Trophoblast cell (in vitro differentiated cells and primary cell): Measurements from ENCODE around the gene ZBED5.
"Not testable (repeated sequence)": the region's sequence is repeated elsewhere in the genome, so short reads cannot be mapped to it uniquely, and the experiment has no call there.

Experiments used
- DNase-seq, 2 donors: peaks; one replicate each; pipeline ENCODE4 v3.0.0-alpha.2; 2016
- H2AFZ ChIP-seq: 2 replicates; pipeline ENCODE4 v1.6.1; 2013; ENCODE audit warnings: low read length, moderate library complexity, mild to moderate bottlenecking; ENCODE audit not compliant: insufficient read depth, poor library complexity
- H2AK5ac ChIP-seq: 2 replicates; pipeline ENCODE4 v1.6.1; 2013; ENCODE audit warnings: mild to moderate bottlenecking, low read length
- H2BK120ac ChIP-seq: 2 replicates; pipeline ENCODE4 v1.6.1; 2013; ENCODE audit warnings: low read length, mild to moderate bottlenecking, moderate library complexity; ENCODE audit not compliant: insufficient read depth, poor library complexity
- H2BK12ac ChIP-seq: 2 replicates; pipeline ENCODE4 v1.6.1; 2013; ENCODE audit warnings: mild to moderate bottlenecking, low read length, moderate library complexity
- H2BK5ac ChIP-seq: 2 replicates; pipeline ENCODE4 v1.6.1; 2013; ENCODE audit warnings: low read length, low read depth, moderate library complexity, mild to moderate bottlenecking; ENCODE audit not compliant: poor library complexity
- H3K14ac ChIP-seq: 2 replicates; pipeline ENCODE4 v1.6.1; 2013; ENCODE audit warnings: mild to moderate bottlenecking, low read length
- H3K18ac ChIP-seq: 2 replicates; pipeline ENCODE4 v1.6.1; 2013; ENCODE audit warnings: mild to moderate bottlenecking, low read length
- H3K23ac ChIP-seq: 2 replicates; pipeline ENCODE4 v1.6.1; 2013; ENCODE audit warnings: low read length
- H3K27ac ChIP-seq: 2 replicates; pipeline ENCODE4 v1.5.1; 2013; ENCODE audit warnings: low read depth, mild to moderate bottlenecking, inconsistent platforms, low read length, moderate library complexity
- H3K27me3 ChIP-seq: 2 replicates; pipeline ENCODE4 v1.6.1; 2013; ENCODE audit warnings: inconsistent platforms, mild to moderate bottlenecking, low read length, moderate library complexity; ENCODE audit not compliant: insufficient read depth
- H3K36me3 ChIP-seq, 2 experiments: 1 replicate in 1 of 2; 2 replicates in 1 of 2; pipeline ENCODE4 v1.6.1; 2013; ENCODE audit warnings: low read length in 2 of 2, mild to moderate bottlenecking in 2 of 2, moderate library complexity in 1 of 2; ENCODE audit not compliant: insufficient read depth in 2 of 2, control insufficient read depth in 1 of 2
- H3K4ac ChIP-seq: 2 replicates; pipeline ENCODE4 v1.6.1; 2013; ENCODE audit warnings: low read depth, mild to moderate bottlenecking, low read length, moderate library complexity
- H3K4me1 ChIP-seq, 2 experiments: 1 replicate in 1 of 2; 2 replicates in 1 of 2; pipeline ENCODE4 v1.6.1; 2013; ENCODE audit warnings: low read length in 2 of 2, mild to moderate bottlenecking in 2 of 2, moderate library complexity in 1 of 2; ENCODE audit not compliant: insufficient read depth in 2 of 2, control insufficient read depth in 1 of 2
- H3K4me2 ChIP-seq: 2 replicates; pipeline ENCODE4 v1.6.1; 2013; ENCODE audit warnings: inconsistent platforms, mild to moderate bottlenecking, low read length, moderate library complexity
- H3K4me3 ChIP-seq: 2 replicates; pipeline ENCODE4 v1.5.1; 2013; ENCODE audit warnings: mild to moderate bottlenecking, low read depth, low read length, inconsistent platforms
- H3K79me1 ChIP-seq: one replicate; pipeline ENCODE4 v1.6.1; 2013; ENCODE audit warnings: low read length
- H3K79me2 ChIP-seq: 2 replicates; pipeline ENCODE4 v1.6.1; 2013; ENCODE audit warnings: low read length, mild to moderate bottlenecking; ENCODE audit not compliant: control insufficient read depth, insufficient read depth, poor library complexity
- H3K9ac ChIP-seq: 2 replicates; pipeline ENCODE4 v1.6.1; 2013; ENCODE audit warnings: mild to moderate bottlenecking, low read length
- H3K9me3 ChIP-seq: 2 replicates; pipeline ENCODE4 v1.6.1; 2013; ENCODE audit warnings: low read depth, mild to moderate bottlenecking, control low read depth, inconsistent platforms, low read length; ENCODE audit not compliant: insufficient read depth
- H4K12ac ChIP-seq: 2 replicates; pipeline ENCODE4 v1.6.1; 2013; ENCODE audit warnings: low read depth, mild to moderate bottlenecking, low read length, moderate library complexity
- H4K8ac ChIP-seq: 2 replicates; pipeline ENCODE4 v1.6.1; 2013; ENCODE audit warnings: low read depth, mild to moderate bottlenecking, low read length, moderate library complexity
- H4K91ac ChIP-seq: one replicate; pipeline ENCODE4 v1.6.1; 2013; ENCODE audit warnings: low read depth, mild to moderate bottlenecking, low read length, moderate library complexity
- WGBS: extraction: QIAGEN DNeasy Blood & Tissue Kit; methylation state at CpG from one replicate; pipeline ENCODE4 v1.1.7; 2013; ENCODE audit warnings: missing lambda C conversion rate; ENCODE audit not compliant: insufficient read length, insufficient coverage; ENCODE audit errors: extremely low coverage; 5-methylcytosine and 5-hydroxymethylcytosine counted together

Gene ZBED5

GRCh38 chr11:10838083-10838482, 19.8 kb downstream of the ZBED5 start:
- Histone ChIP-seq H4K8ac (no peak overlapping the region), H2BK12ac (no peak overlapping the region), H3K18ac (no peak overlapping the region), H3K4me3 (no peak overlapping the region), H3K79me2 (no peaks in the 10 kb centered on the region), H3K4me1 (peaks cover 0 to 4% of the 10 kb centered on the region in 2 experiments), H3K23ac (no peak overlapping the region), H2BK120ac (no peak overlapping the region), H3K4me2 (no peak overlapping the region), H2AFZ (no peak overlapping the region), H3K9ac (no peak overlapping the region), H4K91ac (no peak overlapping the region), H3K27me3 (no peaks in the 10 kb centered on the region), H4K12ac (no peak overlapping the region), H2AK5ac (no peak overlapping the region), H3K27ac (no peak overlapping the region), H3K79me1 (peaks cover 1% of the 10 kb centered on the region), H3K9me3 (no peaks in the 10 kb centered on the region), H2BK5ac (no peak overlapping the region), H3K14ac (no peak overlapping the region), H3K36me3 (no peaks in the 10 kb centered on the region), H3K4ac (no peak overlapping the region)
- no peak for DNase-seq

- H2AK5ac ChIP-seq, H4K91ac ChIP-seq, H3K4me1 ChIP-seq, H3K9ac ChIP-seq, H3K36me3 ChIP-seq, H3K79me1 ChIP-seq, H3K4me3 ChIP-seq, H4K8ac ChIP-seq, H3K9me3 ChIP-seq, H2BK120ac ChIP-seq, H3K18ac ChIP-seq, H3K4ac ChIP-seq, DNase-seq, H3K27me3 ChIP-seq, H3K14ac ChIP-seq, H3K4me2 ChIP-seq, H2BK5ac ChIP-seq, H2AFZ ChIP-seq, H3K23ac ChIP-seq, H3K27ac ChIP-seq, H4K12ac ChIP-seq, H3K79me2 ChIP-seq, H2BK12ac ChIP-seq: not testable (repeated sequence)
- WGBS = no CpG with 5 or more reads among the region's 4 CpGs
Measured at GRCh38 chr11:10836884-10837283, 21.0 kb downstream of the ZBED5 start.

DNA sequence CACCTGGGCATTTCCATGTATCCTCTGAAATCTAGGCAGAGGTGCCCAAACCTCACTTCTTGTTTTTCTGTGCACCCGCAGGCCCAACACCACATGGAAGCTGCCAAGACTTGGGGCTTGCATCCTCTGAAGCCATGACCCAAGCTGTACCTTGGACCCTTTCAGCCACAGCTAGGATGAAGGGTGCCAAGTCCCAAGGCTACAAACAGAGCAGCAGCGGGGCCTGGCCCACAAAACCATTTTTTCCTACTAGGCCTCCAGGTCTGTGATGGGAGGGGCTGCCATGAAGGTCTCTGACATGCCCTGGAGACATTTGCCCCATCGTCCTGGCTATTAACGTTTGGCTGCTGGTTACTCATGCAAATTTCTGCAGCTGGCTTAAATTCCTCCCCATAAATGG, 28.7 kb downstream of the ZBED5 start:
- H2AK5ac ChIP-seq = no peak overlapping the region
- no peak overlapping the region for H3K23ac ChIP-seq
- no CpG with 5 or more reads among the region's 4 CpGs for WGBS
- DNase-seq = no peak
- no peak overlapping the region for H4K91ac ChIP-seq
- H2BK120ac ChIP-seq = no peak overlapping the region
- no peak overlapping the region for H3K14ac ChIP-seq
- no peaks in the 10 kb centered on the region for H3K79me2 ChIP-seq
- H3K4me3 ChIP-seq = no peak overlapping the region
- peaks cover 5% of the 10 kb centered on the region for H3K9me3 ChIP-seq
- no peak overlapping the region for H3K4me2 ChIP-seq
- H3K27me3 ChIP-seq = no peaks in the 10 kb centered on the region
- no peak overlapping the region for H3K18ac ChIP-seq
- H3K36me3 ChIP-seq = no peaks in the 10 kb centered on the region
- no peak overlapping the region for H2BK12ac ChIP-seq
- H3K27ac ChIP-seq = no peak overlapping the region
- H3K9ac ChIP-seq = no peak overlapping the region
- no peaks in the 10 kb centered on the region for H3K4me1 ChIP-seq
- H2AFZ ChIP-seq = no peak overlapping the region
- H2BK5ac ChIP-seq = no peak overlapping the region
- no peak overlapping the region for H4K12ac ChIP-seq
- no peak overlapping the region for H4K8ac ChIP-seq
- no peak overlapping the region for H3K4ac ChIP-seq
- no peaks in the 10 kb centered on the region for H3K79me1 ChIP-seq

GRCh38 chr11:10828402-10828801, 29.5 kb downstream of the ZBED5 start:
- no peak overlapping the region for H2BK5ac ChIP-seq
- no peak overlapping the region for H3K27ac ChIP-seq
- no peak overlapping the region for H4K91ac ChIP-seq
- no peak for DNase-seq
- no peak overlapping the region for H3K4ac ChIP-seq
- H3K4me2 ChIP-seq = no peak overlapping the region
- H3K9me3 ChIP-seq = peaks cover 5% of the 10 kb centered on the region
- no peak overlapping the region for H2AK5ac ChIP-seq
- no peak overlapping the region for H3K14ac ChIP-seq
- peaks cover 2% of the 10 kb centered on the region in 2 experiments for H3K4me1 ChIP-seq
- no peak overlapping the region for H4K8ac ChIP-seq
- no peak overlapping the region for H2BK120ac ChIP-seq
- H3K18ac ChIP-seq = no peak overlapping the region
- no peak overlapping the region for H3K23ac ChIP-seq
- H4K12ac ChIP-seq = no peak overlapping the region
- no peaks in the 10 kb centered on the region for H3K27me3 ChIP-seq
- no peaks in the 10 kb centered on the region for H3K79me2 ChIP-seq
- H2AFZ ChIP-seq = no peak overlapping the region
- no peaks in the 10 kb centered on the region for H3K36me3 ChIP-seq
- WGBS = no CpG with 5 or more reads among the region's 2 CpGs
- no peak overlapping the region for H3K9ac ChIP-seq
- H3K79me1 ChIP-seq = peaks cover 3% of the 10 kb centered on the region
- no peak overlapping the region for H2BK12ac ChIP-seq
- no peak overlapping the region for H3K4me3 ChIP-seq
